Measurements from ENCODE around the gene ERAL1. TPM values are rescaled to one million over a fixed set of nuclear protein-coding genes. Genes with fewer than 3 reads are reported as not detected.

The ERAL1 gene
- total and polyA plus RNA-seq, 2 of the 8 experiments (the other 6 are each of a cell fraction or from before 2014, with no cell fraction given) = 67.8 to 122 TPM

GRCh38 chr17:28861393-28862203 is 6.8 kb downstream of the ERAL1 start (continued):
- TF ChIP-seq CHD7 (IDR thresholded peaks at IDR 0.05; ENCODE audit: insufficient replicate concordance, low read length) (no peak), SIRT6 (IDR thresholded peaks at IDR 0.05; ENCODE audit: low read length) (no peak), CHD1 (IDR thresholded peaks at IDR 0.05; ENCODE audit: low read depth, low read length) (no peak), JUND (IDR thresholded peaks at IDR 0.05; ENCODE audit: low read length) (no peak), KDM5A (IDR thresholded peaks at IDR 0.05; ENCODE audit: low read length) (no peak), USF2 (IDR thresholded peaks at IDR 0.05; ENCODE audit: low read length) (no peak), SP1 (IDR thresholded peaks at IDR 0.05; ENCODE audit: low read depth, low read length) (no peak), YY1 (IDR thresholded peaks at IDR 0.05; ENCODE audit: low read depth, low read length) (no peak), SUZ12 (IDR thresholded peaks at IDR 0.05; ENCODE audit: low read length) (no peak), FOSL1 (IDR thresholded peaks at IDR 0.05; ENCODE audit: insufficient read depth, low read depth, low read length) (no peak)

Measured in H1 (cell line).